ENCODE results near the gene FILIP1L. TPM values are rescaled to one million over a fixed set of nuclear protein-coding genes. Genes with fewer than 3 reads are reported as not detected.
A peak's percentile ranks its signal among the peaks of the same experiment; 100 is the strongest.

The FILIP1L gene
- total and polyA plus RNA-seq, 7 donors, result 9.2 to 274 (median 78.5) TPM

GRCh38 chr3:99865321-99865720 lies 249.0 kb downstream of the FILIP1L start:
- DNase-seq (no peak), ATAC-seq (no peak)
- H3K27ac ChIP-seq, result peak overlapping the region; percentile 58
- no peaks in the 10 kb centered on the region for H3K27me3 ChIP-seq (ENCODE audit: insufficient read depth in 3 of 3, low read length in 2 of 3)
- TF ChIP-seq CTCF (IDR thresholded peaks at IDR 0.05), result no peak
- WGBS, 3 donors, result 83 to 86% (median 85%) methylated on average over 1 of the region's 1 CpG
- H3K4me1 ChIP-seq, result peaks cover 65% of the 10 kb centered on the region
- peaks cover 3 to 50% of the 10 kb centered on the region in 2 donors for H3K36me3 ChIP-seq (ENCODE audit: insufficient read depth in 1 of 2, low read depth in 1 of 2)
- H3K9me3 ChIP-seq, result no peaks in the 10 kb centered on the region
- intact Hi-C loops (cut with DNase I), result no loop called here
- H3K4me3 ChIP-seq, result no peak overlapping the region

- 97 to 100% (median 98%) methylated on average over 2 of the region's 2 CpGs for WGBS, 3 donors
- Histone ChIP-seq H3K36me3 (ENCODE audit: insufficient read depth in 1 of 2, low read depth in 1 of 2) (peaks cover 3 to 47% of the 10 kb centered on the region in 2 donors), H3K4me1 (peaks cover 68% of the 10 kb centered on the region), H3K27me3 (ENCODE audit: insufficient read depth in 3 of 3, low read length in 2 of 3) (no peaks in the 10 kb centered on the region), H3K27ac (peak overlapping the region; percentile 34), H3K4me3 (no peak overlapping the region), H3K9me3 (no peaks in the 10 kb centered on the region)
- DNase-seq (no peak), ATAC-seq (no peak)
- TF ChIP-seq CTCF (IDR thresholded peaks at IDR 0.05), result no peak
- intact Hi-C loops (cut with DNase I), result no loop called here
These were observed 250.0 kb downstream of the FILIP1L start for GRCh38 chr3:99864289-99864688.

- H3K4me3 ChIP-seq, result no peak overlapping the region
- H3K9me3 ChIP-seq, result no peaks in the 10 kb centered on the region
- H3K27ac ChIP-seq, result peak overlapping the region; percentile 34
- no peaks in the 10 kb centered on the region for H3K27me3 ChIP-seq (ENCODE audit: insufficient read depth in 3 of 3, low read length in 2 of 3)
- DNase-seq (no peak), ATAC-seq (no peak)
- intact Hi-C loops (cut with DNase I), result no loop called here
- TF ChIP-seq CTCF (IDR thresholded peaks at IDR 0.05), result no peak
- H3K4me1 ChIP-seq, result peaks cover 63% of the 10 kb centered on the region
- peaks cover 3 to 49% of the 10 kb centered on the region in 2 donors for H3K36me3 ChIP-seq (ENCODE audit: insufficient read depth in 1 of 2, low read depth in 1 of 2)
- WGBS, 3 donors, result 85 to 91% (median 89%) methylated on average over 2 of the region's 2 CpGs
These were observed 250.7 kb downstream of the FILIP1L start for GRCh38 chr3:99863588-99863987.

GRCh38 chr3:99863002-99863401 lies 251.3 kb downstream of the FILIP1L start:
- no peak for ATAC-seq
- 86 to 88% (median 87%) methylated on average over 6 of the region's 6 CpGs for WGBS, 3 donors

More at GRCh38 chr3:99863002-99863401, 251.3 kb downstream of the FILIP1L start:
- Histone ChIP-seq H3K4me1 (peaks cover 59% of the 10 kb centered on the region), H3K9me3 (no peaks in the 10 kb centered on the region), H3K27ac (peak overlapping the region; percentile 27), H3K4me3 (no peak overlapping the region), H3K27me3 (ENCODE audit: insufficient read depth in 3 of 3, low read length in 2 of 3) (no peaks in the 10 kb centered on the region), H3K36me3 (ENCODE audit: insufficient read depth in 1 of 2, low read depth in 1 of 2) (peaks cover 3 to 51% of the 10 kb centered on the region in 2 donors)
- no peak for TF ChIP-seq CTCF (IDR thresholded peaks at IDR 0.05)
- no peak for DNase-seq
- intact Hi-C loops (cut with DNase I), result no loop called here
